ENCODE results near the gene ZCCHC24.

DNA sequence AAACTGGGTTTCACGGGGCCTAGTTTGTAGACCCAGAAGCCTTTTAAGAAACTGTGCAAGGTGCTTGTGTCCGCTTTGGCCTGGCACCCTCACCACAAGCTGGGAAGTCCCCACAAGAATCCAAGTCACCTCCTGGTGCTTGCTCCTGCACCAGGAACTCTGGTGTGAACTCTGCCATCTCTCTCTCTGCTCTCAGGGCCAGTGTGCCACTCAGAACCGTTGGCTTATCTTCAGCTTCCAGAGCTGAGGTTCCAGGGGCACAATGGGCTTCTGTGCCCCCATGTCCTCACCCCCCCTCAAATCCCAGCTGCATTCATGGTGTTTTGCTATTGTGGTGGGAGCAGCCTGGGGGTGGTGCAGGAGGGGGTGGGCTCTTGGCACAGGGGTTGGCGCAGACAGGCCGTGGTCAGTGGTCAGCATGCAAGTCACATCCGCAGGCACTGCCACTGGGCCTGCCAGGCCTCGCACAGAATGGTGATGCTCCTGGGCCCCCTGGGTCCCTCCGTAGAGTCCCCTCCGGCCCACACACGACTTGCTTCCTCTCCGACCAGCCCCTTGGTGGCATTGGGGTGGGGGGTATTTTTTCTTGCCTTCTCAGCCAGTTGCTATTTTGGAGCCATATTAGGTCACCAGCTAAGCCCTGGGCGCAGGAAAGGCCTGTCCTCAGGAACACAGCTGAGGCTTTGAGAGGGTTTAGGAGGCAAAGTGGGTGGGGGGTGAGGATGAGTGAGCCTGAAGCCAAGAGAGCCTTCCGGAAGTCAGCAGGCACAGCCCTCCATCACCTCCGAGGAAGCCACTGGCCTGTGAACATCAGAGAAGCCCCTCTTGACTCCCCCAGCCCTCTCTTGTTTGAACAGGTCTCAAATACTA is 3.0 kb downstream of the ZCCHC24 start:
- TF ChIP-seq CTCF (IDR thresholded peaks at IDR 0.05): no peak
- TF ChIP-seq POLR2A (IDR thresholded peaks at IDR 0.05; ENCODE audit: low read depth): no peak
- TF ChIP-seq POLR2AphosphoS5 (IDR thresholded peaks at IDR 0.05): no peak

Data from esophagus muscularis mucosa (tissue), 3 donors.